HG03139 (cell line): Measurements from ENCODE around the gene MROH7.
A peak's percentile ranks its signal among the peaks of the same experiment; 100 is the strongest.

ENCODE experiments used
- ATAC-seq: cut with Tn5 transposase; IDR thresholded peaks from one replicate; pipeline ENCODE4 v1.9.1; 2021; ENCODE audit not compliant: unreplicated experiment

MROH7 gene

GRCh38 chr1:54694771-54695170 lies 53.2 kb downstream of the MROH7 start:
- ATAC-seq, result no peak

GRCh38 chr1:54695221-54695620 lies 53.6 kb downstream of the MROH7 start:
- ATAC-seq, result no peak

- no peak for ATAC-seq
Observed at GRCh38 chr1:54695764-54696163, 54.2 kb downstream of the MROH7 start.

- no peak for ATAC-seq
Observed at GRCh38 chr1:54696262-54696661, 54.7 kb downstream of the MROH7 start.

- ATAC-seq, result no peak
Observed at GRCh38 chr1:54697896-54698295, 56.3 kb downstream of the MROH7 start.

- no peak for ATAC-seq
Observed at GRCh38 chr1:54698346-54698745, 56.8 kb downstream of the MROH7 start.

- ATAC-seq, result no peak
Observed at GRCh38 chr1:54699936-54700525, 58.4 kb downstream of the MROH7 start.

- ATAC-seq, result no peak
Observed at GRCh38 chr1:54701066-54701465, 59.5 kb downstream of the MROH7 start.

- no peak for ATAC-seq
Observed at GRCh38 chr1:54701996-54702395, 60.4 kb downstream of the MROH7 start.

- ATAC-seq, result no peak
Observed at GRCh38 chr1:54703471-54703870, 61.9 kb downstream of the MROH7 start.

- ATAC-seq, result no peak
Observed at GRCh38 chr1:54705153-54705552, 63.6 kb downstream of the MROH7 start.

- ATAC-seq, result no peak
Observed at GRCh38 chr1:54706419-54706818, 64.8 kb downstream of the MROH7 start.

- no peak for ATAC-seq
Observed at GRCh38 chr1:54708385-54708784, 66.8 kb downstream of the MROH7 start.

- ATAC-seq, result no peak
Observed at GRCh38 chr1:54709547-54710292, 68.1 kb downstream of the MROH7 start.

- no peak for ATAC-seq
Observed at GRCh38 chr1:54710434-54710833, 68.8 kb downstream of the MROH7 start.

GRCh38 chr1:54710841-54711240 lies 69.3 kb downstream of the MROH7 start:
- no peak for ATAC-seq

GRCh38 chr1:54711536-54711935 lies 70.0 kb downstream of the MROH7 start:
- no peak for ATAC-seq

- no peak for ATAC-seq
Observed at GRCh38 chr1:54714881-54715492, 73.4 kb downstream of the MROH7 start.

GRCh38 chr1:54715493-54716298 lies 74.1 kb downstream of the MROH7 start, which contains the start of gene TTC4:
TSS of gene TTC4 (plus strand) at chr1:54715861. CDS start at chr1:54715909, 48 bp downstream.
- ATAC-seq, result peak; percentile 98

GRCh38 chr1:54716299-54717047 lies 74.9 kb downstream of the MROH7 start:
- ATAC-seq, result no peak

- ATAC-seq, result no peak
Observed at GRCh38 chr1:54721719-54722118, 80.1 kb downstream of the MROH7 start.
